ENCODE results near the gene CALD1. TPM values are rescaled to one million over a fixed set of nuclear protein-coding genes. Genes with fewer than 3 reads are reported as not detected.
A peak's percentile ranks its signal among the peaks of the same experiment; 100 is the strongest.

Gene CALD1
- total RNA-seq, 1 donor from 2014 or later, result 1,941 TPM

GRCh38 chr7:134771111-134771510 is 8.3 kb upstream of the CALD1 start:
- no peaks in the 10 kb centered on the region for H3K9me3 Mint-ChIP-seq (ENCODE audit: low read depth)
- no peaks in the 10 kb centered on the region for H3K36me3 Mint-ChIP-seq (ENCODE audit: low read depth)
- no peak for DNase-seq (ENCODE audit: low spot score)
- peaks cover 73% of the 10 kb centered on the region for H3K4me1 Mint-ChIP-seq (ENCODE audit: low read depth)
- no peaks in the 10 kb centered on the region for H3K27me3 Mint-ChIP-seq (ENCODE audit: low read depth)
- peak overlapping the region; percentile 13 for H3K27ac Mint-ChIP-seq (ENCODE audit: unreplicated experiment)
- no peak for TF ChIP-seq CTCF (IDR thresholded peaks at IDR 0.05)
- H3K4me3 Mint-ChIP-seq (ENCODE audit: unreplicated experiment), result no peak overlapping the region

- Mint-ChIP-seq H3K27ac (ENCODE audit: unreplicated experiment) (no peak overlapping the region), H3K36me3 (ENCODE audit: low read depth) (no peaks in the 10 kb centered on the region), H3K4me3 (ENCODE audit: unreplicated experiment) (no peak overlapping the region), H3K9me3 (ENCODE audit: low read depth) (no peaks in the 10 kb centered on the region), H3K4me1 (ENCODE audit: low read depth) (peaks cover 65% of the 10 kb centered on the region), H3K27me3 (ENCODE audit: low read depth) (no peaks in the 10 kb centered on the region)
- no peak for TF ChIP-seq CTCF (IDR thresholded peaks at IDR 0.05)
- DNase-seq (ENCODE audit: low spot score), result no peak
These were observed 7.5 kb upstream of the CALD1 start for GRCh38 chr7:134771889-134772288.

GRCh38 chr7:134772401-134772800 is 7.0 kb upstream of the CALD1 start:
- no peaks in the 10 kb centered on the region for H3K27me3 Mint-ChIP-seq (ENCODE audit: low read depth)
- H3K9me3 Mint-ChIP-seq (ENCODE audit: low read depth), result no peaks in the 10 kb centered on the region
- TF ChIP-seq CTCF (IDR thresholded peaks at IDR 0.05), result no peak
- no peaks in the 10 kb centered on the region for H3K36me3 Mint-ChIP-seq (ENCODE audit: low read depth)
- H3K4me3 Mint-ChIP-seq (ENCODE audit: unreplicated experiment), result no peak overlapping the region
- H3K4me1 Mint-ChIP-seq (ENCODE audit: low read depth), result peaks cover 64% of the 10 kb centered on the region
- DNase-seq (ENCODE audit: low spot score), result no peak
- H3K27ac Mint-ChIP-seq (ENCODE audit: unreplicated experiment), result no peak overlapping the region

GRCh38 chr7:134773164-134773563 is 6.3 kb upstream of the CALD1 start:
- no peak overlapping the region for H3K27ac Mint-ChIP-seq (ENCODE audit: unreplicated experiment)
- no peak for TF ChIP-seq CTCF (IDR thresholded peaks at IDR 0.05)
- no peak overlapping the region for H3K4me3 Mint-ChIP-seq (ENCODE audit: unreplicated experiment)
- H3K9me3 Mint-ChIP-seq (ENCODE audit: low read depth), result no peaks in the 10 kb centered on the region
- no peak for DNase-seq (ENCODE audit: low spot score)
- no peaks in the 10 kb centered on the region for H3K36me3 Mint-ChIP-seq (ENCODE audit: low read depth)
- no peaks in the 10 kb centered on the region for H3K27me3 Mint-ChIP-seq (ENCODE audit: low read depth)
- peaks cover 64% of the 10 kb centered on the region for H3K4me1 Mint-ChIP-seq (ENCODE audit: low read depth)

- H3K36me3 Mint-ChIP-seq (ENCODE audit: low read depth), result no peaks in the 10 kb centered on the region
- H3K4me3 Mint-ChIP-seq (ENCODE audit: unreplicated experiment), result no peak overlapping the region
- no peaks in the 10 kb centered on the region for H3K9me3 Mint-ChIP-seq (ENCODE audit: low read depth)
- H3K27me3 Mint-ChIP-seq (ENCODE audit: low read depth), result no peaks in the 10 kb centered on the region
- TF ChIP-seq CTCF (IDR thresholded peaks at IDR 0.05), result no peak
- no peak for DNase-seq (ENCODE audit: low spot score)
- peaks cover 66% of the 10 kb centered on the region for H3K4me1 Mint-ChIP-seq (ENCODE audit: low read depth)
- H3K27ac Mint-ChIP-seq (ENCODE audit: unreplicated experiment), result peak overlapping the region; percentile 52
These were observed 5.3 kb upstream of the CALD1 start for GRCh38 chr7:134774119-134774518.

All from chondrocyte (in vitro differentiated cells).